ENCODE data around the gene CHCHD6.

The CHCHD6 gene

DNA sequence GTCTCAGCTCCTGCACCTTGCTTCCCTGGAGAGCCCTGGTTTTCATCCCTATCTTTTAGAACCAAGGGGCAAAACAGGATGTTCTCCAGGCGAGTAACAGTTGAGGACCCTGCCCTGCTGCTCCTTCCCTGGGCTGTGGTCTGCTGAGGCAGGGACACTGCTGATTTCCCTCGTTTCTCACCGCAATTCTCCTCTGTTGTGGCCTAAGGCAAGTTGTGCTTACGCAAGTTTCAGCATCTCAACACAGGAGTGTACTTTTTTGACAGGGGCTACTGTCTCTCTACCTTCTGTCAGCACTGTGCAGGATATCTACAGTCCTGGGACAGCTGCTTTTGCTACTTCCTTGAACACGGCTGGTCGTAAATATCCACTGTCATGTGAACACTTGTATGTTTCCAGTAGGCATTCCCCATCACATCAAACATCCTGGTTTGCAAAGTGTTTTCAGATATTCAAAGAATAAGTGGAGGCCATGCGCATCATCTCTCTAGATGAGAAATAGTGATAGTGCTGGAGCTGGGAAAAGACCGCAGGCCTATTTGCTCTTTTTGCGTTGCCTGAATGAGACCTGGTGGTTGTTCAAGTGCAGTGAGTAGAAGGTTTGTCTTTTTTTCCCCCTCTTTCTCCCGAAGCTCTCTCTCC lies 168.8 kb downstream of the CHCHD6 start:
- DNase-seq: no peak

DNA sequence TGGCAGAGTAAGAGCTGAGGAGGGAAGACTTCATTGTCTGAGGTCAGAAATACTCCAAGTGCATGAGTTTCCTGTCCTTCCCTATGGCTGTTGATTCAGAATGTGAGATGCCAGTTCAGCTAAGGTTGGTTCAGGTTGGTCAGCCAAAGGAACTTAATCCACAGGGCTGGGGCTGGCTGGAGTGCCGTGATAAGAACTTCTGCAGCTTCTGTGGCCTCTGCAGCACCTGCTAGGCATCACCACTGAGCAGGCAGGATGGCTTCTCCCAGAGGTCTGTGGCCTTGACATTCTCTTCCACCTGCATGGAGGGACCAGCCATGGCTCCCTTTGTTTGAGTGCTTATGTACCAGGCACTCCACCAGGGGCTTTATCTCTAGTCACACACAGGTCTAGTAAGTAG lies 169.4 kb downstream of the CHCHD6 start:
- DNase-seq: no peak

DNA sequence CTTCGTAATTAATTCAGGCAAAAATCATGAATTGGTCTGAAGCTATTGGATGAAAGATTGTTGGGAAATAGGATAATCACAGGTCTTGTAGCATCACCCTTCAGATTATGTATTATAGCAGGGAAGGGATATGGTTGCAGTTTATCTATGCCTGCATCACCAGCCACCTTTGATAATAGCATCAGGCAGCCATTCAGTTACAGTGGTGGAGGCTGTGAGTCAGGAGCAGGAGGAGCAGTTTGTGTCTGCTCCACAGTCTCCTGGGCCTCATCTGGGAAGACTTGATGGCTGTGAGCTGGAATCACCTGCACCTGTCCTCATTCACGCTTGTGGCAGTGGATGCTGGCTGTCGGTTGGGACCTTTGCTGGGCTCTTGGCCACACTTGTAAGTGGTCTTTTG lies 174.6 kb downstream of the CHCHD6 start:
- no peak for DNase-seq

DNA sequence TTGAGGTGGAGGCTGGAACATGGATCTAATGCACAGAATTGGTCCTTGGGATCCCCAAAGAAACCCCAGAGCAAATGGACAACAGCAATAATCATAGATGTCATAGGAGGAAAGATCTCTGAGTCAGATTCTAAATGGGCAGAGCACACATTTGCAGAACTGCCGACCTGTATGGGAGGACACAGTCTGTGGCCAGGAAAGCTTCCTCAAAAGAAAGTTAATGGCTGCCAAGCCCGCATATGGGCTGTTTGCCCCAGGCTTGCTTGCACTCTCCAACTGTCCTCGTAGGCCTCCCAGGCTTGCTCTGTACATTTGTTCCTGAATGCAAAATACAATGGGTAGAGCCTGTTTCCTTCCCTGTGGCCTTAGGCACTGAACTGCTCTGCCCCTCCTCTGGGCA lies 176.9 kb downstream of the CHCHD6 start:
- no peak for DNase-seq

DNA sequence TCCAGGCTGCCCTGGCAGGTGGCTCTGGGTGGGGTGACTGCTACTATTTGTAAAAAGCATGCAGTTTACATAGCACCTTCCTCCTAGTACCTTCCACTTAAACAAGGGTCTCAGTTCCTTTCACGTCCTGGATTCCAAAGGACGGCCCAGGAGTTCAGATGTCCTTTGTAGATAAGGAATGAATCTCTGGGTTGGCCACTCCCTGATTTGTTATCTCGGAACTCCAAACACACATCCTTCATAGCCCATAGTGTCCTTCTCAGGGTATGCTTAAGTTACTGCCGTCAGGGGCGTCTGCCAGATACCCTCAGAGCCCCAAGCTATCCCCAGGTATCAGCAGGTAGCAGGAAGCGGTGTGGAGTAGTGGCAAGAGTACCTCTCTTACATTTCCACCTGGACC lies 177.8 kb downstream of the CHCHD6 start:
- no peak for DNase-seq

DNA sequence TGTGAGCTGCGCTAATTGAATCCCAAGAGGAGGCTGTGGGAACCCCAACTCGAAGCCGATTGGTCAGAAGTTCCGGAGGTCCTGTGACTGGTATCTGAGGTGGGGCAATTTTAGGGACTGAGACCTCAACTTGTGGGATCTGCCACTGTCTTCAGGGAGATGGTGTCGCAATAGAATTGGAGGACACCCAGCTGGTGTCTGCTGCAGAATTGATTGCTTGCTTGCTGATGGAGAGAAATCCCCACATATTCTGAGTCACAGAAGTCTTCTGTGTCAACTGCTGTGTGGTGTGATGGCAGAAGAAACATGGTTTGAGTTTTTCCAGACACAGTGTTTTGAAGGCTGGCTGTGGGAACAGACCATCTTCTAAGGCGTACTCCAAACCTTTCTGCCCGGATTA lies 179.2 kb downstream of the CHCHD6 start:
- no peak for DNase-seq

DNA sequence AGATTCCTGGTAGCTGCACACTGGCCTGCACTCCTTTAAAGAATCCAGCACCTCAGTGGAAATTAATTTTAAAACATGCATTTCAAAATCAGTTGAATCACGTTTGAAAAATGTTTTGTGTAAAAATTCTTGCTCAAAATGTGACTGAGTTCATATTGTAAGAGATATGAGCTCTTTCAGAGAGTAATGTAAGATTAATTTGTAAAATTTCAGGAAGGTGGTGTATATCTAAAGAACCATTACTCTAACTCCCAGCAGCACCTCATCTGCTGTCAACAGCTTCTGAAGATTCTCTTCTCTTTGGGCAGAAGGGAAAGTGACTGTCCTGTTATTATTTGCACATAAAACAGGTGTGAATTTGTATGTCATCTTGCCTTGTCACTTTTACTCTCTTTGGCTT lies 181.4 kb downstream of the CHCHD6 start:
- no peak for DNase-seq

DNA sequence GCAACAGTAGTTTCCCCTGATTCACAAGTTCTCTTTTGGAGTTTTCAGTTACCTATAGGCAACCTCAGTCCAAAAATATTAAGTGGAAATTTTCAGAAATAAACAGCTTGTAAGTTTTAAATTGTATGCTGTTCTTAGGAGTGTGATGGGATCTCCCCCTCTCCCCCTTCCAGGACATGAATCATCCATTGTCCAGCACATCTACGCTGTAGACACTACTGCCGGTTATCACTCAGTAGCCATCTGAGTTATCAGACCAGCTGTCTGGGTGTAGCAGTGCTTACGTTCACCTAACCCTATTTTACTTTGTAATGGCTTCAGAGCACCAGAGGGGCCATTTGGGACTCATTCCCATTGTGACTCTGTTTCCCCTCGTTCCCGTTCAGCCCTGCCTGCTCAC lies 182.2 kb downstream of the CHCHD6 start:
- DNase-seq: no peak

DNA sequence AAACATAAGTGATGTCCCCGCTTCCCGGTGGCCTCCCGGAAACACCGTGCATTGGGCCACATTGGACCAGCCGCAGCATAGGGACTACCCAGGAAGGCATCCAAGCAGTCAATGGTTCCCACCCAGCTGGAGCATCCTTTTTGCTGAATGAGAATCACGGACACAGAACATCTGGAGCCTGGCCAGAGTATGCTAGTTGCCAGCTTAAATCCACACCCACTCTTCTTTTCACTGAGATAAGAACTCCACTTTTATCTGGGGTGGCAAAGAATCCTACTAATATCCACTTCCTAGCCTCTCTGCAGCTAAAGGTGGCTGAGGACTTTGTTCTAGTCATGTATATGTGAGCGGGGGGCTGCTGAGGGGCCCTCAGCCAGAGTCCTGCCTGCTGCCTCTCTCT lies 183.6 kb downstream of the CHCHD6 start:
- no peak for DNase-seq

DNA sequence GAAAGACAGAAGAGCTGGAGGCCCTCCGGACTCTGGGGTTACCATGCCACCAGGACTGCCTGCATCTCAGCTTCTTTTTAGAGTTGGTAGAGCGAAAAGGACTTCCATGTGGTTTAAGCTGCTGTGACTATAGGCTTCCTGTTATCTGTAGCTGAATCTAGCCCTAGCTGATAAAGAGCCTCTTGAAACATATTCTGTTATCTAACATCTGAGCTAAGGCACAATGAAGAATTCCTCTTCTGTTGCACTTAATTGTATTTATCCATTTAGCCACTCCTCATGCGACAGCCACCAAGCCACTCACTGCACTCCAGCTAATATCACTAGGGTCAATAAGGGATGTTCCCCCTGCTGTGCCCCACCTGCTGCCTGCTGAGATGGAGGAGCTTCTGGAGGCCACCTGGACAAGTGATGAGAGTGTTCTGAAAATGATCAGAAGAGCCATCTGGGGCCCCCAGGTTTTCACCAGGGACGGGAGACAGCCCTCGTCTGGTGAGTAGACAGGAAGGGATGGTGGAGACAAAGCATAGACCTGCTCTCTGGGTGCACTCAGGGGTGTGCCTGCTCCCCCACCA lies 184.2 kb downstream of the CHCHD6 start:
- DNase-seq: no peak

DNA sequence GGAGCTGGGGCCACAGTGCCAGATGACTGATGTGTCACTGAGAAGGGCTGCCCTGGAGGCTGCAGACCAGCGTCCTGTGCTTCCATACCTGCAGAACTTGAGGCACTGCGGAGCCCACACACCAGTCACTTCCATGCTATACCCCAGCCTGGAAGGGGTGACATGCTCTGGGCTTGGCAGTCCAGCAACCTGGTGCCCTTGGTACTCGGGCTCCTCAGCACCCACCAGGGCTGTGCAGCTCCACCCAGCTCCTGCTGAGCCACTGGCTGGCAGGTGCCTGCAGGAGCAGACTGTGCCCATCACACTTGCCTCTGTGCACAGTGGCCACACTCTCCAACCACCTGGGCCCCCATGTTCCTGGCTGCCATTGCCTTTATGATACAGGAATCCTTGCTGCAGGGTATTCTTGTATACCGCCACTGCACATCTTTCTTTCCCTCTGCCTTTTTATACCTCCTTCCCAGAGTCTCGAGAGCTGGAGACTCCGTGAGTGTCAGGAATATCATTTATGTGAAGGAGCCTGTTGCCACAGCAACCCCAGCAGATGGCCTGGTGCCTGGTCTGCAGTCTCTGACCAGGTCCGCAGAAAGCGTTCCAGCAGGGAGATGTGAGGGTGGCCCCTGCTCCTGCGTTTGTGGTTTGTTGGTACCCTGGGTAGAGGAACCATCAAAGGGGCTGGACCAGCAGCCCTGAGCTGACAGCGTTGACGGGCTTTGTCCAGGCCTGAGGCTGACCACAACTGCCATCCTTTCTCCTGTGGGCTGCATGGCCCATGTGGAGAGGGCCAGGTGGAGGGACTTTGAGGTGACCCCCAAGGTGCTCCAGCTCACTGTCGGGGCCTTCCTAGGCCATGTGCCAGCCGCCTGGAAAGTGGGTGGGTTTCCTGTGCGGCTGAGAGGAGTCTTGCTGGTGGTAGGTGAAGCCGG lies 185.5 kb downstream of the CHCHD6 start:
- no peak for DNase-seq

DNA sequence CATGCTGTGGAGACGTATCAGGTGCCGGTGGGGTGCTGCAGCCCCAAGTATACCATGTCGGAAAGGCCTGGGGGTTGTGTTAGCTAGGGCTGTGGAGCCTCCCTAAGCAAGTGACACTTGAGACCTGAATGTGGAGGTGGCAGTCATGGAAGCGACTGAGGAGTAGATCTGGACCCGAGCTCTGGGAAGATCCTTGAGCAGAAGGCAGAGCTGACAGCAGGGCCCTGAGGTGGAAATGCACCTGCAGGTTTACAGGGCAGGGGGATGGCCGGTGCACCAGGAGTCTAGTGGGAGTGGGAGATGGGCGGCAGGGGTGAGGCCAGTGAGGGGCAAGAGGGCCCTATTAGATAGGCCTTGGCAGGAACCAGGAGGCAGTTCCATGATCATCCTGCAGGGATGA lies 187.1 kb downstream of the CHCHD6 start:
- no peak for DNase-seq

DNA sequence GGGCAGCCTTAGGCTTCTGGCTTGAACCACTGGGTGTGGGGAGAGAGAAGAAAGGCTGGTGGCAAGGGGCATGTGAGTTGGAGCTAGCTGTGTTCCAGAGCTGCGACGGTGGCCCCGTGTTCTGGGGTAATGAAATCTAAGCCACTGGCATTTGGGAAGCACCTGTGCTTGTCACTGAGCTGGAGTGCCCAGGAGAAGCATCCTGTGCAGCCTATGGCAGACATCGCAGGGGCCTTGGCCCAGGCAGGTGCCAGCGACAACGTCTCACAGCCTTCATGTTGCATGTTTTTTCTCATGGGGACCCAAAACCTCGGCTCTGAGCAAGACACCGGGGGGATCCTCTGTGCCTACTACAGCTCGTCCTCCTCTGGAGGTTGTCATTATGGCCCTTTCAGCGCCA lies 187.8 kb downstream of the CHCHD6 start:
- DNase-seq: no peak

DNA sequence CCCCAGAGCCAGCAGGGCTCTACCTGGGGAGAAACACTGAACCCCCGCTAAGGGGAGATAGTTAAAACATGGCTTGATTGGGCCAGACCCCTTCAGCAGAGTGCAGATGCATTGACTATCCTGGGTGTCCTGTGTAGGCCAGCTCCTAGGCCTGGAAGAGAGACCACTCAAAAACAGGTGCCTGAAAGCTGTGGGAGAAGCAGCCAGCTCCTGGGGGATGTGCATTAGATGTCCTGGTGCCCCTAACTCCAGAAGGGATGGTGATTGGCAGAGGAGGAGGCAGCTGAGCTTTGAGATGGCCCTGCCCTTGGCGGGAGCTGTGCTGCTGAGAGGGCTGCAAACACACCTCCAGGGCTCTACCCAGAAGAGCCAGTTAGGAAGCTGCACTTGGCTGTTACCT lies 189.6 kb downstream of the CHCHD6 start:
- DNase-seq: no peak

DNA sequence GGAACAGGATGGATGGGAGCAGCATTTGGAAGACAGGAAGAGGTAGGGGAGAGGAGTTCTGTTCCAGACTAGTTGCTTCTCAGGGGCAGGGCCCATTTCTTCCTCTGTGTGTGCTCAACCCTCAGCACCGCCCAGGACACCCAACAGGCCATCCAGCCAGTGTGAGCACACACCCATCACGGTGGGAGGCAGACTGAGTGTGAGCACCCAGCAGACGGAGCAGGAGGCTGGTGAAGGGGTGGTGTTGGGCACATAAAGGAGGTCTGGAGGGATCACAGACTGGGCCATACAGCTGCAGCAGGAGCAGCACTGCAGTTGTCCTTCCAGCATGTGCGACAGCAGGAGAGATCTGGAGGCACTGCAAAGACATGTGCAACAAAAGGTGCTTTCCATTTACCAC lies 190.4 kb downstream of the CHCHD6 start:
- DNase-seq: no peak

DNA sequence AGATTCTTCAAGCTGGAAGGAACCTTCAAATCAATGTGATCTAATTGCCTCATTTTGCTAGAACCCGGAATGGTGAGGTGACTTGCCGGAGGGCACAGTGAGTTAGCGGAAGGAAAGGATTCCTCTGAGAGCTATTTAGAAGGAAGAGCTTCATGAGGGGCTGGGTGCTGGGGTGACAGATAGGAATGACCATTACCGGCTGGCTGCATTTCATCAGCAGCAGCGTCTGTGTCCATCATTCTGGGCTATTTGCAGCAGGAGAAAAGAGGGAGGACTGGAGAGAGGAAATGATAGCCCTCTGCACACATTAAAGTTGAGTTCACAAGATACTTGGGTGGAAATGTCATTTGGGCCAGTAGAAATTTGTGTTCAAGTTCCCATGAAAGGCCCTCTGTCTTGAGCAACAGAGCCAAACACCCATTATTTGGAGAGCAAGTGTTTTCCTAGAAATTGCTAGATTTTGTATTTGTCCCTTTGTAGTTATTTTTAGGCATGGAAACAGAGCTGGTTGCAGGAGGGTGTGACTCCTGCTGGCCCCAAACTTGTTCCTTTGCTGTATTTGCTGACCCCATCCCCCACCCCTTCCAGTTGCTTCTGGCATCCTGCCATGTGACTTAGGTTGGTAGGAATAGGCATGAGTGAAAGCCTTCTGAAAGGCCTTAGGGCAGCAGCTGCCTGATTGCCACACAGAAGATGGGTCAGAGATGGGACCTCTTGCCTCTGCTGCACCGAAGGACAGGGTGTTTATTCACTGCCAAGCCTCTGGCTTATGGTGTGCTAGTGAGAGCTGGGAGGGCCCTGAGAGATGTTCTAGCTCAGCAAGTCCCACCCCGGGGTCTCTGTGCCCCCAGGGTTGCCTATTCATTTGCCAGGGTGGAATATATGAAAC lies 191.4 kb downstream of the CHCHD6 start:
- DNase-seq: no peak

DNA sequence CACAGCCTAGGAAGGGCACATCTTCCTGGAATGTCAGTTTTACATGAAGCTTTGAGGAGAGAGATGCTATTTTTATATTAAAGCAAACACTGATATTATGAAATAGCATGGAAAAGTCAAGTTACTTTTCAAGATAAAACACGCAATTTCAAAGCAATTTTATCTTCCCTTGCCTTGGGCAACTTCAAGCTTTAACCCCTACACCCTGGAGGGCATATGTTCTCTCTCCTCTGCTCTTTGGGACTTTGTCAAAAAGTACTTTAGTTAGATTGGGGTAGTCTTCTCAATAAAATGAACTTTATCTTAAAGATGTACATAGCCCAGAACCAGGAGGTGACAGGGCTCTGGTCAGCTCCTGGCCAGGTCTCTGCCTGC lies 192.0 kb downstream of the CHCHD6 start:
- no peak for DNase-seq

DNA sequence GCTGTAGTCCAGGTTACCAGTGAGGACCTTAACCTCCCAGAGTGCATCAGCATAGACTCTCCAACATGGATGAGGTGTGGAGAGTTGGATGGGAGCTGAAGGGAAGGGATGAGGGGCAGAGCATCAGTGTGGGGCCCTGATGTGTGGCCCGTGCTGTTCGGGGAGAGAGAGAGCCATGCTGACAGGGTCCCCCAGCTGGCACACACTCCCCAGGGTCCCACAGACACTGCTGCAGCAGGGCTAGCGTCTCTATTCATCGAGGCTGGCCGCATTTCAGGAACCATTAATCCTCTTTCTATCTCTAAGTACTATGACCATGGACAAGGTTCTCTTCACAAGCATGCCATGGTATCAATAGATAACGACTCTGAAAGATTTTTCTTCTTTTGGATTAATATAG lies 192.9 kb downstream of the CHCHD6 start:
- no peak for DNase-seq

DNA sequence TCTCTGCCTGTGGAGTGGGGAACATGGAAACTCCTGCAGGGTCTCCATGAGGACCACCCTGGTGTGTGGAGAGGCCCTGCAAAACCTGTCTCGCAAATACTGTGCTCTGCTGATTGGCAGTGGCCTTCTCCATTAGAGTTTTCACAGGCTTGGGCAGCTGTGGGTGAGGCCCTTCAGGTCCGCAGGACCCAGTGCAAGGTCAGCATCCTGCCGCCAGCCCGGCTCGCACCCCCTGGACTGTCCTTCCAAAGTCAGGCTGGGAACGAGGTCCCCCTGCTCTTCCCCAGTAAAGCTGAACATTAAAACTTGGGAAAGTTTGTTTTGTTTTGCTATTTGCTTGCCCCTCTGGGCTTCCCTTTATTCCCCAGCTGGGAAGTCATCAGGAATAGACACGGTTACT lies 193.9 kb downstream of the CHCHD6 start:
- no peak for DNase-seq

DNA sequence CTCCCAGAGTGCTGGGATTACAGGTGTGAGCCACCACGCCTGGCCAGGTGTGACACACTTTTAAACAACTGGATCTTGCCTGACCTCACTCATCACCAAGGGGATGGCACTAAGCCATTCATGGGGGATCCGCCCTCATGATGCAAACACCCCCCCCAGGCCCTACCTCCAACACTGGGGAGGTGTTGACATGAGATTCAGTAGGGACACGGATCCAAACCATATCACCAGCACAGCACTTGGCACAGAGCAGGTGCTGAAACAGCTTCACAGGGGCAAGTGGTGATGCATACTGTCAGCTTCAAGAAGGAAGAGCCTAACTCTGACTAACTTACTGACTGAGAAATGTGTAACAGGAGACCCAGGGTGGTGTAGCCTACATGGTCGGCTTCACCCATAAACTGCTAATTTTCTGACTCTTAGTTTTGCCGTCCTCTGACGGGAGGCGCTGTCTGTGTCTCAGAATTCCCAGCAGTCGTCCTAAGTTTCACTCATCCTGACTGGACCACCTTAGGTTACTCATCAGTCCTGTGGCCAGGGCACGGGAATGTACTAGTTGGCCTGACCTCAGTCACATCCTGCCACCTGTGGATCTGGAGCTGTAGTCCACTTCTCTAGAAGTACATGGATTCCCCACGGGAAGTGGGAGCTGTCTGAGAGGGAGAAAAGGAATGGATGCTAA lies 197.0 kb downstream of the CHCHD6 start:
- DNase-seq: no peak

DNA sequence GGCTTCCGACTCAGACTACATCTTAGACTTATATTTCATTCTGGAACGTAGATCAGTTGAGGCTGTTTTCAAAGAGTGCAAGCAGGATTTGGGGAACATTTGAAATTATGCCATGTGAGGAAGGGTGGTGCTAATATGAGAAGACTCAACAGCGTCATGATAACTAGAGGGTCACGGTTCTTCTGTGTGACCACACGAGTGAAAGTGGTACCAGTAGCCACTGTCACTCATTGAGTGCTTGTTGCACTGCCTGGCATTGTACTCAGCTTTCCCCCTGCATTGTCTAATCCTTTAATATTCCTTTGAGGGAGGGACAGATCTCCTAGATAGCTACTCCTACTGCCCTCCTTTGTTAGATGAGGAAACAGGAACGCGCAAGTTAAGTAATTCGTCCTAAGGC lies 197.6 kb downstream of the CHCHD6 start:
- no peak for DNase-seq

DNA sequence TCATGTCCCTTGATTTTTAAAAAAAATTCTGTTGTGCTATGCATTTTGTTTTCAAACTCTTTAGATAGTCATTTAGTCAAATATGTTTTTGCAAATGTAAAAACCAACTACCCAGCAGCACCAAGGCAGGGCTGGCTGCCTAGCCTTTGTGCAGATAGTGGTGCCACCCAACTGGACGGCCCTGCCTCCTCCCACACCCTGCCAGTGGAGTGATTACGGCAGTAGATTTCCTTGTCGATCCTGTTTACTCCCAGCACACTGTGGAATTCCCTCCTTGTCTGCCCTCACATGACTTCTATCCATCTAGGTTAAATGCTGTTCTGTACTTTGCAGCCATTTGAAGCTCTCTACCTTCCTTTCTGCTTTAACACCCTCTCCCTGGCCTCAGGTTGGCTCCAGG lies 199.5 kb downstream of the CHCHD6 start:
- no peak for DNase-seq

DNA sequence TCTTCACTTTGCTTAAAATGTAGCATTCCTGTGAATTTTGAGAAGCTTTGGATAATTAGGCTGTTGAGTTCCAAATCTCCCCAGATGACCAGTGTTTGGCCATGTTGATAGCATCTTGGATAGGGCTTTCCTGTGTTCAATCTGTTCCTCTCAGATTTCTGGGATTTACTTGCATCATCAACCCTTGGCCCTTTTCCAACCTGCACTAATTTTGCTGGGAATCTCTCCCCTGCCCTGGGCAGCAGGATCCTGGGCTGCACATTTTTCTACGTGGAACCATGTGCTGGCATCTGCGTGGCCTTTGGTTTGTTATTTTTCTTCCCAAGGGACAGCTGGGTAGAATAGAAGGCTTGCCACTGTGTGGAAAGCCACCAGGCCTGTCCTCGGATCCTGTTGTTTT lies 203.5 kb downstream of the CHCHD6 start:
- no peak for DNase-seq

Data from activated CD4-positive, alpha-beta T cell treated with anti-CD3 and anti-CD28 coated beads, Interleukin-2, amount 50 U/mL, for 4 hours (primary cell).